ENCODE results near the gene INHBA. TPM values are rescaled to one million over a fixed set of nuclear protein-coding genes. Genes with fewer than 3 reads are reported as not detected.

Gene INHBA
- total RNA-seq, 2 experiments from 2014 or later, result not detected

- H3K27me3 Mint-ChIP-seq, result no peaks in the 10 kb centered on the region
- no peaks in the 10 kb centered on the region for H3K4me1 Mint-ChIP-seq (ENCODE audit: low read depth)
- H3K4me3 Mint-ChIP-seq, result no peak overlapping the region
- H3K36me3 Mint-ChIP-seq, result no peaks in the 10 kb centered on the region
- ChIA-PET CTCF (no interaction called here), POLR2A (no interaction called here)
- H3K9me3 Mint-ChIP-seq, result no peaks in the 10 kb centered on the region
- H3K27ac Mint-ChIP-seq, result no peak overlapping the region
- no peak for DNase-seq
- intact Hi-C loops (cut with micrococcal nuclease), result no loop called here
These were observed 43.4 kb downstream of the INHBA start for GRCh38 chr7:41659539-41659938.

DNA sequence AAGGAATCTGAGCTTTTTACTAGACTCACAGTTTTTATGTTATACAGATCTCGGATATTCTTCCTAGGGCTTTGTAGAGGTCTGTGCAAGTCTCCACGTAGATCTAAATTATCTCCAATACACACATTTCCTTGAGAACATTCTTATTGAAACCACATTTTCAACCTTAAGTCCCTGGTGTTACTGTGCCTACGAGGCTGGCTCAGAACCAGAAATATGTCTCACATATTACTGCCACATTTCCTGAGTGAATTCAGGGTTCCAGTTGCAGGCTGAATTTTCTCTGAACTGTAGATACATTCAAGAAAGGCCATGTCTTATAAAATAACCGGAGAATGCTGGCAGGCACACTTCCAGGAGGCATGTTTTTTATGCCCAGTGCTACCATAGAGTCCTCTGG is 46.5 kb downstream of the INHBA start:
- Mint-ChIP-seq H3K27me3 (no peaks in the 10 kb centered on the region), H3K4me1 (ENCODE audit: low read depth) (no peaks in the 10 kb centered on the region), H3K4me3 (no peak overlapping the region), H3K27ac (no peak overlapping the region), H3K9me3 (no peaks in the 10 kb centered on the region), H3K36me3 (no peaks in the 10 kb centered on the region)
- intact Hi-C loops (cut with micrococcal nuclease), result no loop called here
- ChIA-PET POLR2A (no interaction called here), CTCF (no interaction called here)
- DNase-seq, result no peak

GRCh38 chr7:41655426-41655825 is 47.5 kb downstream of the INHBA start:
- intact Hi-C loops (cut with micrococcal nuclease), result no loop called here
- Mint-ChIP-seq H3K27ac (no peak overlapping the region), H3K4me3 (no peak overlapping the region), H3K27me3 (no peaks in the 10 kb centered on the region), H3K36me3 (no peaks in the 10 kb centered on the region), H3K9me3 (no peaks in the 10 kb centered on the region), H3K4me1 (ENCODE audit: low read depth) (no peaks in the 10 kb centered on the region)
- POLR2A ChIA-PET, result no interaction called here
- CTCF ChIA-PET, result no interaction called here
- no peak for DNase-seq

- POLR2A ChIA-PET, result no interaction called here
- H3K27ac Mint-ChIP-seq, result no peak overlapping the region
- intact Hi-C loops (cut with micrococcal nuclease), result no loop called here
These were observed 50.6 kb downstream of the INHBA start for GRCh38 chr7:41652267-41652666.

DNA sequence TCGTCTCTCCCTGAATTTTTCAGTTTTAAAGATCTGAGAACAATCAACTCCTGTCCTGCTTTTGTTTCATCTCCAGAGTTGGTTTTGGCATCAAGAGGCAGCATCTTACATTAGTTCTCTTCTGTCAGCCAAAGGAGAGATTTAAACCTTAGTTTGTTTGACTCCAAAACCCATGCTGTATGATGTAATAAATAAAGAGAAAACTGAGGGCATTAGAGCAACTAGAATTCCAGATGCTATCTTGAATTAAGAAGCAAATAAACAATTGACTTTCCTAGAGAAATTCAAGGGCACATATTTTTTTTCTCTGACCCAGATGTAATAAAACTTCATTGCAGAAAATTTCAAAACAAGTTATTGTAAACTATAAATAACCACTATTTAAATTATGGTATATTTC is 54.4 kb downstream of the INHBA start:
- intact Hi-C loops (cut with micrococcal nuclease), result no loop called here
- Mint-ChIP-seq H3K9me3 (no peaks in the 10 kb centered on the region), H3K4me3 (no peak overlapping the region), H3K27me3 (no peaks in the 10 kb centered on the region), H3K36me3 (no peaks in the 10 kb centered on the region), H3K4me1 (ENCODE audit: low read depth) (no peaks in the 10 kb centered on the region), H3K27ac (no peak overlapping the region)
- DNase-seq, result no peak
- CTCF ChIA-PET, result no interaction called here
- POLR2A ChIA-PET, result no interaction called here

More at GRCh38 chr7:41652267-41652666, 50.6 kb downstream of the INHBA start:
- CTCF ChIA-PET, result no interaction called here
- no peak overlapping the region for H3K4me3 Mint-ChIP-seq
- no peaks in the 10 kb centered on the region for H3K4me1 Mint-ChIP-seq (ENCODE audit: low read depth)
- no peaks in the 10 kb centered on the region for H3K9me3 Mint-ChIP-seq
- DNase-seq, result no peak
- no peaks in the 10 kb centered on the region for H3K27me3 Mint-ChIP-seq
- no peaks in the 10 kb centered on the region for H3K36me3 Mint-ChIP-seq

GRCh38 chr7:41643616-41644015 is 59.3 kb downstream of the INHBA start:
- Mint-ChIP-seq H3K9me3 (peaks cover 4% of the 10 kb centered on the region), H3K4me3 (no peak overlapping the region), H3K27me3 (no peaks in the 10 kb centered on the region), H3K27ac (no peak overlapping the region), H3K36me3 (no peaks in the 10 kb centered on the region), H3K4me1 (ENCODE audit: low read depth) (no peaks in the 10 kb centered on the region)
- ChIA-PET CTCF (no interaction called here), POLR2A (no interaction called here)
- no peak for DNase-seq
- intact Hi-C loops (cut with micrococcal nuclease), result no loop called here

- POLR2A ChIA-PET, result no interaction called here
These were observed 61.2 kb downstream of the INHBA start for GRCh38 chr7:41641665-41642014.

GRCh38 chr7:41641011-41641664 is 61.8 kb downstream of the INHBA start:
- intact Hi-C loops (cut with micrococcal nuclease), result no loop called here
- H3K36me3 Mint-ChIP-seq, result no peaks in the 10 kb centered on the region
- H3K27me3 Mint-ChIP-seq, result no peaks in the 10 kb centered on the region
- peaks cover 4% of the 10 kb centered on the region for H3K9me3 Mint-ChIP-seq
- no peaks in the 10 kb centered on the region for H3K4me1 Mint-ChIP-seq (ENCODE audit: low read depth)
- H3K27ac Mint-ChIP-seq, result no peak overlapping the region
- ChIA-PET POLR2A (no interaction called here), CTCF (no interaction called here)
- H3K4me3 Mint-ChIP-seq, result no peak overlapping the region
- DNase-seq, result no peak

More at GRCh38 chr7:41641665-41642014, 61.2 kb downstream of the INHBA start:
- CTCF ChIA-PET, result no interaction called here
- H3K4me3 Mint-ChIP-seq, result no peak overlapping the region
- H3K27ac Mint-ChIP-seq, result no peak overlapping the region
- peaks cover 4% of the 10 kb centered on the region for H3K9me3 Mint-ChIP-seq
- no peaks in the 10 kb centered on the region for H3K36me3 Mint-ChIP-seq
- no peaks in the 10 kb centered on the region for H3K4me1 Mint-ChIP-seq (ENCODE audit: low read depth)
- intact Hi-C loops (cut with micrococcal nuclease), result no loop called here
- no peaks in the 10 kb centered on the region for H3K27me3 Mint-ChIP-seq
- DNase-seq, result no peak

GRCh38 chr7:41640487-41640886 is 62.4 kb downstream of the INHBA start:
- POLR2A ChIA-PET, result no interaction called here
- Mint-ChIP-seq H3K4me1 (ENCODE audit: low read depth) (no peaks in the 10 kb centered on the region), H3K4me3 (no peak overlapping the region), H3K36me3 (no peaks in the 10 kb centered on the region), H3K9me3 (peaks cover 4% of the 10 kb centered on the region), H3K27ac (no peak overlapping the region), H3K27me3 (no peaks in the 10 kb centered on the region)
- CTCF ChIA-PET, result no interaction called here
- DNase-seq, result no peak
- intact Hi-C loops (cut with micrococcal nuclease), result no loop called here

GRCh38 chr7:41637049-41637448 is 65.8 kb downstream of the INHBA start:
- POLR2A ChIA-PET, result no interaction called here
- CTCF ChIA-PET, result no interaction called here
- no peak overlapping the region for H3K27ac Mint-ChIP-seq
- no peaks in the 10 kb centered on the region for H3K36me3 Mint-ChIP-seq
- H3K4me1 Mint-ChIP-seq (ENCODE audit: low read depth), result no peaks in the 10 kb centered on the region
- DNase-seq, result no peak
- no peaks in the 10 kb centered on the region for H3K27me3 Mint-ChIP-seq
- intact Hi-C loops (cut with micrococcal nuclease), result no loop called here
- H3K9me3 Mint-ChIP-seq, result peaks cover 4% of the 10 kb centered on the region
- H3K4me3 Mint-ChIP-seq, result no peak overlapping the region

All from activated CD4-positive, alpha-beta memory T cell treated with anti-CD3 and anti-CD28 coated beads for 36 hours (primary cell).